SK-N-SH (cell line): ENCODE measurements around the gene LRIT2. TPM values are rescaled to one million over a fixed set of nuclear protein-coding genes. Genes with fewer than 3 reads are reported as not detected.

Experiments
- CTCF ChIA-PET: fragments of 300-600, 350-600 bp; formaldehyde crosslinking; extraction: SDS; loops from one replicate; lab custom pipeline; 2021; lab: Yijun Ruan, JAX
- POLR2A ChIA-PET: fragments of 350-600 bp; sonication (Branson Sonifier 250); formaldehyde crosslinking; extraction: SDS; loops from one replicate; lab custom pipeline; 2020; ENCODE audit warnings: antibody characterized with exemption, inconsistent platforms; lab: Yijun Ruan, JAX
- DNase-seq: peaks from one replicate; pipeline ENCODE4 v3.0.0; 2012
- H2AFZ ChIP-seq: fragments of 200-600 bp; sonication (generic); 2 replicates; pipeline ENCODE4 v1.8.1; 2016; ENCODE audit warnings: antibody characterized with exemption, mild to moderate bottlenecking, low read depth
- H3F3A ChIP-seq: fragments of 200-600 bp; sonication (generic); replicated peaks from 2 replicates; pipeline ENCODE3; 2016; ENCODE audit warnings: antibody characterized with exemption, mild to moderate bottlenecking; ENCODE audit not compliant: insufficient read depth
- H3K27ac ChIP-seq, 2 experiments: fragments of 200-500 bp in 1 of 2; fragments of 200-600 bp in 1 of 2; sonication (Bioruptor generic) in 1 of 2; sonication (generic), shearing (Covaris generic) in 1 of 2; 2 replicates each; pipeline versions ENCODE4 v1.5.1 to v1.6.1; 2014 to 2016; ENCODE audit warnings: low read depth in 2 of 2, inconsistent platforms in 1 of 2, low read length in 1 of 2, mild to moderate bottlenecking in 1 of 2, mixed read lengths in 1 of 2
- H3K27me3 ChIP-seq: fragments of 200-600 bp; sonication (generic), shearing (Covaris generic); 2 replicates; pipeline ENCODE4 v1.6.1; 2016; ENCODE audit warnings: mixed run types; ENCODE audit not compliant: insufficient read depth
- H3K36me3 ChIP-seq, 2 experiments: fragments of 200-500 bp in 1 of 2; fragments of 200-600 bp in 1 of 2; sonication (Bioruptor generic) in 1 of 2; sonication (generic) in 1 of 2; replicated peaks in 1 of 2; 2 replicates each; pipeline versions ENCODE3 to v1.5.1; 2014 to 2016; ENCODE audit warnings: low read length in 1 of 2, mild to moderate bottlenecking in 1 of 2; ENCODE audit not compliant: insufficient read depth in 2 of 2, control insufficient read depth in 1 of 2
- H3K4me1 ChIP-seq, 2 experiments: fragments of 200-500 bp in 1 of 2; fragments of 200-600 bp in 1 of 2; sonication (Bioruptor generic) in 1 of 2; sonication (generic), shearing (Covaris generic) in 1 of 2; 2 replicates each; pipeline versions ENCODE4 v1.5.1 to v1.6.1; 2014 to 2016; ENCODE audit warnings: low read depth in 1 of 2, low read length in 1 of 2, mixed run types in 1 of 2; ENCODE audit not compliant: insufficient read depth in 2 of 2, control insufficient read depth in 1 of 2
- H3K4me2 ChIP-seq: fragments of 200-600 bp; sonication (generic), shearing (Covaris generic); 2 replicates; pipeline ENCODE4 v1.6.1; 2017; ENCODE audit warnings: mixed run types
- H3K4me3 ChIP-seq, 2 experiments: fragments of 200-500 bp in 1 of 2; fragments of 200-600 bp in 1 of 2; sonication (Bioruptor generic) in 1 of 2; sonication (generic), shearing (Covaris generic) in 1 of 2; 2 replicates each; pipeline versions ENCODE4 v1.5.1 to v1.8.1; 2014 to 2016; ENCODE audit warnings: low read depth in 2 of 2, inconsistent platforms in 1 of 2, low read length in 1 of 2, mild to moderate bottlenecking in 1 of 2, mixed read lengths in 1 of 2, moderate library complexity in 1 of 2
- H3K79me2 ChIP-seq: fragments of 200-600 bp; sonication (generic); 2 replicates; pipeline ENCODE4 v1.8.1; 2017; ENCODE audit warnings: mild to moderate bottlenecking; ENCODE audit not compliant: insufficient read depth
- H3K9ac ChIP-seq: fragments of 200-600 bp; sonication (generic); 2 replicates; pipeline ENCODE4 v1.6.1; 2017; ENCODE audit warnings: mixed run types
- H3K9me2 ChIP-seq: fragments of 200-600 bp; sonication (generic); 2 replicates; pipeline ENCODE4 v1.6.1; 2017; ENCODE audit warnings: mixed run types
- H3K9me3 ChIP-seq: fragments of 200-600 bp; sonication (generic); 2 replicates; pipeline ENCODE4 v1.6.1; 2017; ENCODE audit warnings: mixed run types, mild to moderate bottlenecking, moderate library complexity
- H4K20me1 ChIP-seq: fragments of 200-600 bp; sonication (generic); 2 replicates; pipeline ENCODE4 v1.6.1; 2017; ENCODE audit warnings: mild to moderate bottlenecking, mixed run types; ENCODE audit not compliant: insufficient read depth
- CHD2 ChIP-seq: fragments of 150-350 bp; IDR thresholded peaks from 2 replicates; pipeline ENCODE4 v1.6.1; 2018; ENCODE audit warnings: low read length; ENCODE audit not compliant: partially characterized antibody
- EP300 ChIP-seq, 2 experiments: IDR thresholded peaks; 2 replicates each; pipeline versions ENCODE4 v1.4.0 to v1.6.1; 2012; ENCODE audit warnings: borderline replicate concordance in 1 of 2, low read depth in 1 of 2, low read length in 1 of 2
- EZH2phosphoT487 ChIP-seq: fragments of 200-600 bp; sonication (generic); IDR thresholded peaks from 2 replicates; pipeline ENCODE4 v1.6.1; 2017; ENCODE audit warnings: low read depth, mixed run types, mild to moderate bottlenecking, antibody characterized with exemption, moderate library complexity, borderline replicate concordance
- FOXJ3 ChIP-seq: sonication (generic); formaldehyde crosslinking; IDR thresholded peaks from 2 replicates; pipeline ENCODE4 v1.5.1; 2020; ENCODE audit warnings: mild to moderate bottlenecking, missing genetic modification reagents
- MEF2A ChIP-seq: IDR thresholded peaks from 2 replicates; pipeline ENCODE4 v1.4.0; 2012; ENCODE audit warnings: low read depth, borderline replicate concordance
- MXI1 ChIP-seq: IDR thresholded peaks from 2 replicates; pipeline ENCODE4 v1.6.1; 2012; ENCODE audit warnings: mild to moderate bottlenecking, low read depth, low read length, improper control_type of control experiment
- NFIC ChIP-seq: IDR thresholded peaks from 2 replicates; pipeline ENCODE4 v1.4.0; 2012; ENCODE audit warnings: borderline replicate concordance
- NRF1 ChIP-seq: IDR thresholded peaks from 2 replicates; pipeline ENCODE4 v1.6.1; 2012; ENCODE audit warnings: low read depth, mild to moderate bottlenecking, low read length
- POLR2AphosphoS5 ChIP-seq: IDR thresholded peaks from 2 replicates; pipeline ENCODE4 v1.6.1; 2012; ENCODE audit warnings: low read depth, low read length
- RAD21 ChIP-seq: IDR thresholded peaks from 2 replicates; pipeline ENCODE4 v1.6.1; 2012; ENCODE audit warnings: mild to moderate bottlenecking, low read length
- RCOR1 ChIP-seq: fragments of 150-350 bp; IDR thresholded peaks from 2 replicates; pipeline ENCODE4 v1.6.1; 2017; ENCODE audit warnings: antibody characterized with exemption, low read length
- RXRA ChIP-seq: IDR thresholded peaks from 2 replicates; pipeline ENCODE4 v1.4.0; 2012; ENCODE audit warnings: low read depth, mild to moderate bottlenecking, borderline replicate concordance
- SMC3 ChIP-seq: IDR thresholded peaks from 2 replicates; pipeline ENCODE4 v1.6.1; 2012; ENCODE audit warnings: low read depth, low read length, improper control_type of control experiment
- TAF1 ChIP-seq: IDR thresholded peaks from 2 replicates; pipeline ENCODE4 v1.6.1; 2012; ENCODE audit warnings: low read depth, mild to moderate bottlenecking, low read length, moderate library complexity, borderline replicate concordance
- TCF12 ChIP-seq: IDR thresholded peaks from 2 replicates; pipeline ENCODE4 v1.4.0; 2012
- YY1 ChIP-seq: IDR thresholded peaks from 2 replicates; pipeline ENCODE4 v1.4.0; 2012; ENCODE audit warnings: low read depth, mild to moderate bottlenecking
- WGBS: methylation state at CpG from one replicate; pipeline ENCODE4 v1.1.6; 2017; ENCODE audit warnings: low lambda C conversion rate; 5-methylcytosine and 5-hydroxymethylcytosine counted together
- polyA plus RNA-seq, 3 experiments: library from polyadenylated mRNA; depleted of rRNA; stranded (reverse); fragments of >200 nt; gene quantifications; 2 replicates each; pipeline ENCODE4 v1.2.3, GENCODE V29; 2012
- TF ChIP-seq, protein P1 (sequence below): fragments of 200-600 bp; sonication (generic); IDR thresholded peaks from 2 replicates; pipeline ENCODE4 v1.6.1; 2017; ENCODE audit warnings: antibody characterized with exemption, mild to moderate bottlenecking, moderate library complexity
- TF ChIP-seq, protein P2 (sequence below): IDR thresholded peaks from 2 replicates; pipeline ENCODE4 v1.4.0; 2012; ENCODE audit warnings: low read depth, borderline replicate concordance
- TF ChIP-seq, protein P3 (sequence below): IDR thresholded peaks from 2 replicates; pipeline ENCODE4 v1.4.0; 2012; ENCODE audit warnings: low read depth
- TF ChIP-seq, protein P4 (sequence below): IDR thresholded peaks from 2 replicates; pipeline ENCODE4 v1.4.0; 2012; ENCODE audit warnings: low read depth, borderline replicate concordance

LRIT2 gene
- polyA plus RNA-seq, 1 of the 3 experiments (the other 2 are of a cell fraction) = not detected

DNA sequence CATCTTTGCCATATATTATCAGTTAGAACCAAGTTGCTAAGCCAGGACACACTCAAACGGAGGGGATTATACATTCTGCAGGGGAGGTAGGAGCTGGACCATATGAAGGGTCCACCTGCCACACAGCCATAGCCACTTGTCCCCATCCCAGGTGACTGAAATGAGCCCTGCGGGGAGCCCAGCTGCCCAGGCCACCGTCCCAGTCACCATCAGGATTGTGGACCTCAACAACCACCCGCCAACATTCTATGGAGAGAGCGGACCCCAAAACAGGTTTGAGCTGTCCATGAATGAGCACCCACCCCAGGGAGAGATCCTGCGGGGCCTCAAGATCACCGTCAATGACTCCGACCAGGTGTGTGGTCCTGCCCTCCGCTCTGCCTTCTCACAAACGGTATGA is 17.3 kb downstream of the LRIT2 start:
- WGBS = 31% methylated on average over 6 of the region's 10 CpGs
- Histone ChIP-seq H3K4me2 (no peak overlapping the region), H3F3A (no peaks in the 10 kb centered on the region), H3K4me3 (no peak overlapping the region), H4K20me1 (no peaks in the 10 kb centered on the region), H3K4me1 (no peaks in the 10 kb centered on the region), H3K27ac (no peak overlapping the region), H3K9ac (no peak overlapping the region), H3K36me3 (no peaks in the 10 kb centered on the region), H3K79me2 (no peaks in the 10 kb centered on the region), H3K9me2 (no peaks in the 10 kb centered on the region), H2AFZ (no peak overlapping the region), H3K9me3 (no peaks in the 10 kb centered on the region), H3K27me3 (no peaks in the 10 kb centered on the region)
- ChIA-PET POLR2A (no interaction called here), CTCF (interaction anchor here (0.8 to 5.6 kb wide), 5 partner anchors 10 to 329 kb away, joined by 3 to 72 read pairs (median 3); no protein-coding TSS in a partner anchor)
- no peak for DNase-seq
- TF ChIP-seq SMC3 (no peak), TCF12 (no peak), EP300 (IDR thresholded peaks at IDR 0.05; ENCODE audit: borderline replicate concordance in 1 of 2, low read depth in 1 of 2, low read length in 1 of 2) (no peak)
- TF ChIP-seq, protein P1, sequence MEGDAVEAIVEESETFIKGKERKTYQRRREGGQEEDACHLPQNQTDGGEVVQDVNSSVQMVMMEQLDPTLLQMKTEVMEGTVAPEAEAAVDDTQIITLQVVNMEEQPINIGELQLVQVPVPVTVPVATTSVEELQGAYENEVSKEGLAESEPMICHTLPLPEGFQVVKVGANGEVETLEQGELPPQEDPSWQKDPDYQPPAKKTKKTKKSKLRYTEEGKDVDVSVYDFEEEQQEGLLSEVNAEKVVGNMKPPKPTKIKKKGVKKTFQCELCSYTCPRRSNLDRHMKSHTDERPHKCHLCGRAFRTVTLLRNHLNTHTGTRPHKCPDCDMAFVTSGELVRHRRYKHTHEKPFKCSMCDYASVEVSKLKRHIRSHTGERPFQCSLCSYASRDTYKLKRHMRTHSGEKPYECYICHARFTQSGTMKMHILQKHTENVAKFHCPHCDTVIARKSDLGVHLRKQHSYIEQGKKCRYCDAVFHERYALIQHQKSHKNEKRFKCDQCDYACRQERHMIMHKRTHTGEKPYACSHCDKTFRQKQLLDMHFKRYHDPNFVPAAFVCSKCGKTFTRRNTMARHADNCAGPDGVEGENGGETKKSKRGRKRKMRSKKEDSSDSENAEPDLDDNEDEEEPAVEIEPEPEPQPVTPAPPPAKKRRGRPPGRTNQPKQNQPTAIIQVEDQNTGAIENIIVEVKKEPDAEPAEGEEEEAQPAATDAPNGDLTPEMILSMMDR = no peak
- TF ChIP-seq, protein P2, sequence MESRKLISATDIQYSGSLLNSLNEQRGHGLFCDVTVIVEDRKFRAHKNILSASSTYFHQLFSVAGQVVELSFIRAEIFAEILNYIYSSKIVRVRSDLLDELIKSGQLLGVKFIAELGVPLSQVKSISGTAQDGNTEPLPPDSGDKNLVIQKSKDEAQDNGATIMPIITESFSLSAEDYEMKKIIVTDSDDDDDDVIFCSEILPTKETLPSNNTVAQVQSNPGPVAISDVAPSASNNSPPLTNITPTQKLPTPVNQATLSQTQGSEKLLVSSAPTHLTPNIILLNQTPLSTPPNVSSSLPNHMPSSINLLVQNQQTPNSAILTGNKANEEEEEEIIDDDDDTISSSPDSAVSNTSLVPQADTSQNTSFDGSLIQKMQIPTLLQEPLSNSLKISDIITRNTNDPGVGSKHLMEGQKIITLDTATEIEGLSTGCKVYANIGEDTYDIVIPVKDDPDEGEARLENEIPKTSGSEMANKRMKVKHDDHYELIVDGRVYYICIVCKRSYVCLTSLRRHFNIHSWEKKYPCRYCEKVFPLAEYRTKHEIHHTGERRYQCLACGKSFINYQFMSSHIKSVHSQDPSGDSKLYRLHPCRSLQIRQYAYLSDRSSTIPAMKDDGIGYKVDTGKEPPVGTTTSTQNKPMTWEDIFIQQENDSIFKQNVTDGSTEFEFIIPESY = no peak
- TF ChIP-seq, protein P3, sequence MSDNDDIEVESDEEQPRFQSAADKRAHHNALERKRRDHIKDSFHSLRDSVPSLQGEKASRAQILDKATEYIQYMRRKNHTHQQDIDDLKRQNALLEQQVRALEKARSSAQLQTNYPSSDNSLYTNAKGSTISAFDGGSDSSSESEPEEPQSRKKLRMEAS = no peak

DNA sequence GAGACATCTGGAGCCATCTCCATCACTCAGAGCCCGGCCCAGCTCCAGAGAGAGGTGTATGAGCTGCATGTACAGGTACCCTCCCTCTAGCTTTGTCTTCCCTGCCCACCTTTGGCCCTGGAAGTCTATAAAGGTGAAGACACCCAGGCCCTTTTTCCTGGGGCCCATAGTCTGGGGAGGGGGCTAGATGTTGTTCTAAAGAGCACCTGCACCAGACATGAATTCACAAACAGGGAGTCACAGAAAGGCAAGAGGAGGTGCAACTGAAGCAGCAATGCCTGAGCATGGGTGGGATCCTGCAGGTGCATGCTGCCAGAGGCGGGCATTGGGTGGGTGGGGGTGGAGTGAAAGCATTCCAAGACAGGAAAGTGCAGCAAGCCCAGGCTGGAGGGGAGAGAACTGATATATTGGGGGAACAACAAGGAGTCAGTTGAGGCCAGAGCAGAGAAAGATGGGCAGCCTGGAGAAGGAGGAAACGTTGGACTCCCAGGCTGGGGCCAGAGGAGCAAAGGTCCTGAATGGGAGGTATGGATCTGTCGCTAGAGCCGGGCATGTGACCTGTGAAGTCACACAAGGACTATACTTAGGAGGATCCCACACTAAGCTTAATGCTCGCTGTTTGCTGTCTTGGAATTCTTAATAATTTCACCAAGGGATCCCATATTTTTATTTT is 19.4 kb downstream of the LRIT2 start:
- Histone ChIP-seq H2AFZ (no peak overlapping the region), H3K9me2 (no peaks in the 10 kb centered on the region), H3K27ac (no peak overlapping the region), H3K27me3 (no peaks in the 10 kb centered on the region), H3K9me3 (no peaks in the 10 kb centered on the region), H3F3A (no peaks in the 10 kb centered on the region), H3K36me3 (no peaks in the 10 kb centered on the region), H4K20me1 (no peaks in the 10 kb centered on the region), H3K4me1 (no peaks in the 10 kb centered on the region), H3K79me2 (no peaks in the 10 kb centered on the region), H3K4me3 (peak overlapping the region in 1 of 2 experiments; percentile 17; a peak in 1 of 4 replicates), H3K4me2 (no peak overlapping the region), H3K9ac (no peak overlapping the region)
- no peak for DNase-seq
- ChIA-PET POLR2A (no interaction called here), CTCF (interaction anchor here (0.7 to 5.6 kb wide), 10 partner anchors 8 to 331 kb away, joined by 3 to 72 read pairs (median 4); partner anchors contain the start of genes CDHR1 and GHITM)
- WGBS = 34% methylated on average over 6 of the region's 6 CpGs
- no peak for TF ChIP-seq EZH2phosphoT487
- TF ChIP-seq TCF12 = no peak
- no peak for TF ChIP-seq NFIC
- TF ChIP-seq NRF1 = no peak
- no peak for TF ChIP-seq MEF2A
- TF ChIP-seq TAF1 = no peak
- TF ChIP-seq RCOR1 = no peak
- TF ChIP-seq RXRA = no peak
- TF ChIP-seq CHD2 = no peak
- no peak for TF ChIP-seq YY1
- TF ChIP-seq, protein P1 = no peak
- TF ChIP-seq POLR2AphosphoS5 = no peak
- no peak for TF ChIP-seq MXI1
- TF ChIP-seq FOXJ3 = no peak
- no peak for TF ChIP-seq RAD21
- TF ChIP-seq, protein P3 = no peak
- TF ChIP-seq, protein P4, sequence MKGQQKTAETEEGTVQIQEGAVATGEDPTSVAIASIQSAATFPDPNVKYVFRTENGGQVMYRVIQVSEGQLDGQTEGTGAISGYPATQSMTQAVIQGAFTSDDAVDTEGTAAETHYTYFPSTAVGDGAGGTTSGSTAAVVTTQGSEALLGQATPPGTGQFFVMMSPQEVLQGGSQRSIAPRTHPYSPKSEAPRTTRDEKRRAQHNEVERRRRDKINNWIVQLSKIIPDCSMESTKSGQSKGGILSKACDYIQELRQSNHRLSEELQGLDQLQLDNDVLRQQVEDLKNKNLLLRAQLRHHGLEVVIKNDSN = no peak
